ENCODE data around the gene ABCD4.

GRCh38 chr14:74292061-74292460 lies 10.7 kb downstream of the ABCD4 start:
- no peak for TF ChIP-seq ELK1 (IDR thresholded peaks at IDR 0.05; ENCODE audit: low read depth, low read length)
- no peak for TF ChIP-seq NFE2L2 (conservative IDR thresholded peaks at IDR 0.05; ENCODE audit: low read length)
- TF ChIP-seq REST (IDR thresholded peaks at IDR 0.05), result no peak
- no peak for TF ChIP-seq CTCF (IDR thresholded peaks at IDR 0.05)
- no peak for TF ChIP-seq CBX8 (IDR thresholded peaks at IDR 0.05)
